ENCODE measurements around the gene SEMA4B.

GRCh38 chr15:90191344-90191687 lies 9.8 kb upstream of the SEMA4B start:
- TF ChIP-seq, protein P1, sequence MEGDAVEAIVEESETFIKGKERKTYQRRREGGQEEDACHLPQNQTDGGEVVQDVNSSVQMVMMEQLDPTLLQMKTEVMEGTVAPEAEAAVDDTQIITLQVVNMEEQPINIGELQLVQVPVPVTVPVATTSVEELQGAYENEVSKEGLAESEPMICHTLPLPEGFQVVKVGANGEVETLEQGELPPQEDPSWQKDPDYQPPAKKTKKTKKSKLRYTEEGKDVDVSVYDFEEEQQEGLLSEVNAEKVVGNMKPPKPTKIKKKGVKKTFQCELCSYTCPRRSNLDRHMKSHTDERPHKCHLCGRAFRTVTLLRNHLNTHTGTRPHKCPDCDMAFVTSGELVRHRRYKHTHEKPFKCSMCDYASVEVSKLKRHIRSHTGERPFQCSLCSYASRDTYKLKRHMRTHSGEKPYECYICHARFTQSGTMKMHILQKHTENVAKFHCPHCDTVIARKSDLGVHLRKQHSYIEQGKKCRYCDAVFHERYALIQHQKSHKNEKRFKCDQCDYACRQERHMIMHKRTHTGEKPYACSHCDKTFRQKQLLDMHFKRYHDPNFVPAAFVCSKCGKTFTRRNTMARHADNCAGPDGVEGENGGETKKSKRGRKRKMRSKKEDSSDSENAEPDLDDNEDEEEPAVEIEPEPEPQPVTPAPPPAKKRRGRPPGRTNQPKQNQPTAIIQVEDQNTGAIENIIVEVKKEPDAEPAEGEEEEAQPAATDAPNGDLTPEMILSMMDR (IDR thresholded peaks at IDR 0.05; ENCODE audit: low read depth, low read length) = no peak
- TF ChIP-seq EZH2phosphoT487 (IDR thresholded peaks at IDR 0.05; ENCODE audit: low read depth) = no peak

Data from OCI-LY3 (cell line).